Measurements from ENCODE around the gene CFAP221. TPM values are rescaled to one million over a fixed set of nuclear protein-coding genes. Genes with fewer than 3 reads are reported as not detected.
A peak's percentile ranks its signal among the peaks of the same experiment; 100 is the strongest.

The CFAP221 gene
- total RNA-seq, 2 donors from 2014 or later: 0.56 TPM; not detected in 1

DNA sequence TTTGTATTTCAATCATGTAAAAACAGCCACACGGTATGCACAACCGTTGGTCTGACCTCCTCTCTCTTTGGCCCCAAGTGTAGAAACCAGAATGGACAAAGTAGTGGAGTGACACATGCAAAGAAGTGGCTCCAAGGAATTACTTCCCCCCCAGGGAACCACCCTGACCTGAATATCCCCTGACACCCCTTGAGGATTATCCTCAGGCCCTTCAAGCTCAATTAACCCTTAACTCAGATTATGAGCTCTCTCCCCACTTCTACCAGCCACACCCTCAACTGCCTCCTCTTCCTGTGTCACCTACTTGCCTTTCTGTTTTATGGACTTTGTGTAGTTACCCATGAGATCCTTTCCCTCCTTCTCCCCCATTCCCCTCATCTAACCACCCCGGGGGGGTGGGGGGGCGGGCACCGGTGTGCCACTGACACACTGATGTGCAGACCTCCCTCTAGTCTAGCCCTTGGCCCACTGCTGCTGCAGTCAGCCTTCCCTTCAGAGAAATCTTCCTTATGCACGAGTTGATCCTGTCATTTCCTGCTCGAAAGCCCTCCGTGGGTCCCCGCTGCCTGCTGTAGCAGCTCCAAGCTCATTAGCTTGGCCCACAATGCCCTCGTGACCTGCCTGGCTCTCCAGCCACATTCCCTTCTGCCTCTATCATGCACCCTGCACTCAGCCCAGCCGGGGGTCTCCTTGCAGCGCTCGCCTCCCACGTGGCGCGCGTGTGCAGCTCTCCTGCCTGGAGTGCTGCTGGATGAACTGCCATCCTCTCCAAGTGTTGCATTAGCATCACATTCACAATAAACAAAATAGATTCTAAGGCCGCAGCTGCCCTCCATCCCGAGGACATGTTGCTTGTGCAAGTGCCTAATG is 94.7 kb downstream of the CFAP221 start:
- Histone ChIP-seq H3K36me3 (no peaks in the 10 kb centered on the region), H3K27ac (no peak overlapping the region), H3K9me3 (no peaks in the 10 kb centered on the region), H3K27me3 (replicated peaks; ENCODE audit: insufficient read depth) (no peaks in the 10 kb centered on the region), H3K4me3 (no peak overlapping the region), H3K4me1 (ENCODE audit: control insufficient read depth in 1 of 2, low read depth in 2 of 2) (no peaks in the 10 kb centered on the region)
- no peak for ATAC-seq (ENCODE audit: insufficient number of reproducible peaks, low FRiP score, low read depth)
- TF ChIP-seq, protein P1, sequence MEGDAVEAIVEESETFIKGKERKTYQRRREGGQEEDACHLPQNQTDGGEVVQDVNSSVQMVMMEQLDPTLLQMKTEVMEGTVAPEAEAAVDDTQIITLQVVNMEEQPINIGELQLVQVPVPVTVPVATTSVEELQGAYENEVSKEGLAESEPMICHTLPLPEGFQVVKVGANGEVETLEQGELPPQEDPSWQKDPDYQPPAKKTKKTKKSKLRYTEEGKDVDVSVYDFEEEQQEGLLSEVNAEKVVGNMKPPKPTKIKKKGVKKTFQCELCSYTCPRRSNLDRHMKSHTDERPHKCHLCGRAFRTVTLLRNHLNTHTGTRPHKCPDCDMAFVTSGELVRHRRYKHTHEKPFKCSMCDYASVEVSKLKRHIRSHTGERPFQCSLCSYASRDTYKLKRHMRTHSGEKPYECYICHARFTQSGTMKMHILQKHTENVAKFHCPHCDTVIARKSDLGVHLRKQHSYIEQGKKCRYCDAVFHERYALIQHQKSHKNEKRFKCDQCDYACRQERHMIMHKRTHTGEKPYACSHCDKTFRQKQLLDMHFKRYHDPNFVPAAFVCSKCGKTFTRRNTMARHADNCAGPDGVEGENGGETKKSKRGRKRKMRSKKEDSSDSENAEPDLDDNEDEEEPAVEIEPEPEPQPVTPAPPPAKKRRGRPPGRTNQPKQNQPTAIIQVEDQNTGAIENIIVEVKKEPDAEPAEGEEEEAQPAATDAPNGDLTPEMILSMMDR (IDR thresholded peaks at IDR 0.05): no peak
- no peak for DNase-seq (ENCODE audit: low spot score)

DNA sequence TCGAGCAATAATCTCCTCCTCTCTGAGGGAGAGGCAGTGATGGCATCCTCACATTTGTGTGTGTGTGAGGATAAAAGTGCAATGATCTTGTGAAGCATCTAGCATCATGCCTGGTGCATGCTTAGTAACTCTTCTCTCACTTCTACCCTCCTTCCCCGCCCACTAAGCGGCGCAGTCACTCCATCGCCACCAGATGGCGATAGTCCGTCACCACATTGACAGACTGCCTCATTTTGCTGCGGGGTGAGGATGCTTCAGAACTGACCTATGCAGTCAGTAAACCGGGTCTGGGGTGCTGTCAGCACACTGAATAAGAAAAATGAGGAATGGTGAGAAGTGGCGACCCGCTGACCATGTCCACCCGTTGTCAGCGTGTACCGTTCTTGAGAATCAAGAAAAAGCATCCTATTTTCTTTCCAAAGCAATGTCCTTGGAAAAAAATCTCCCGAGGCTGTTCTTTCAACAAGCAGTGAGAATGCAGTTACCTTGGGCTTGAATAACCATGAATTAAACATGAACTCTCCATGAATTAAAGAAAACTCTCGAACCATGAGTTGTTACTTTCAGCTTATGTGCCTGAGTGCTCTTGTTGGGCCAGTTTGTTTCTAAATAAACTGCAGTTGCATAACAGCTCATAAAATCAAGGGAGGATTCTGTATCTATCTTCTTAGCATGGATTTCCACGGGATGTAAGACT is 97.5 kb downstream of the CFAP221 start:
- H3K9me3 ChIP-seq: no peaks in the 10 kb centered on the region
- TF ChIP-seq, protein P1 (IDR thresholded peaks at IDR 0.05): peak; percentile 90
- H3K4me3 ChIP-seq: no peak overlapping the region
- no peak overlapping the region for H3K27ac ChIP-seq
- H3K36me3 ChIP-seq: no peaks in the 10 kb centered on the region
- ATAC-seq (ENCODE audit: insufficient number of reproducible peaks, low FRiP score, low read depth) (peak; percentile 79), DNase-seq (ENCODE audit: low spot score) (peak; percentile 31)
- peaks cover 3 to 9% of the 10 kb centered on the region in 2 donors for H3K4me1 ChIP-seq (ENCODE audit: control insufficient read depth in 1 of 2, low read depth in 2 of 2)
- no peaks in the 10 kb centered on the region for H3K27me3 ChIP-seq (replicated peaks; ENCODE audit: insufficient read depth)

- Histone ChIP-seq H3K9me3 (no peaks in the 10 kb centered on the region), H3K36me3 (no peaks in the 10 kb centered on the region), H3K4me3 (no peak overlapping the region), H3K27ac (no peak overlapping the region), H3K4me1 (ENCODE audit: control insufficient read depth in 1 of 2, low read depth in 2 of 2) (peaks cover 6 to 27% of the 10 kb centered on the region in 2 donors), H3K27me3 (replicated peaks; ENCODE audit: insufficient read depth) (no peaks in the 10 kb centered on the region)
- no peak for DNase-seq (ENCODE audit: low spot score)
- TF ChIP-seq, protein P1 (IDR thresholded peaks at IDR 0.05): no peak
- ATAC-seq (ENCODE audit: insufficient number of reproducible peaks, low FRiP score, low read depth): no peak
Observed at GRCh38 chr2:119644186-119644585, 99.9 kb downstream of the CFAP221 start.

DNA sequence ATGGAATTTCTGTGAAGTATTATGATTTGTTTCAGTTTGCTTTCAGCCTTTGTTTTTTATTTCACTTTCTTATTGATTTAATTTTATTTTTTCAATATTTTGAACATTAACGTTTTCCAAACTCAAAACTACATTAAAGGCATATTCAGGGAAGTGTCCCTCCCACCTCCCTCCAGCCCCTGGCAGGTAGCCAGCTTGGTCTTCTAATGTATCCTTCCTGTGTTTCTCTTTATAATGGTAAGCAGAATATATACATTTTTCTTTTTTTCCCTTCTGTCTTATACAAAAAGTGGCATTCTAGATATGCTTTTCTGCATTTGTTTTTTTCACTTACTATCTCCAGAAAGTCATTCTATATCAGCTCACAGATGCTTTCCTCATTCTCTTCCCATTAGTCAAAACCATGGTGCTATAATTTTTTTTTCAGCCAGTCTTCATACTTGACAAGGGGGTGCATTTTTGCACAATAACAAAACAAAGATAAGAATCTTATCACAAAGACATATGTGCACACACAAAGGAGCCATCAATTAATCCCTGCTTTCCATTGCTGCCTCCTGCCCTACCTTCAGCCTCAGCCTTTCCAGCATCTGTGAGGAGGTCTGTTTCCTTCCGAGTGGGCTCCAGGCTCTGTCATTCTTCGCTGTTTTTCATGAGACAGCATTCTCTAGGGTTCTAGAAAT is 101.1 kb downstream of the CFAP221 start:
- peak overlapping the region in 1 of 2 donors; percentile 16 for H3K27ac ChIP-seq
- H3K4me3 ChIP-seq: no peak overlapping the region
- H3K9me3 ChIP-seq: no peaks in the 10 kb centered on the region
- peaks cover 6 to 27% of the 10 kb centered on the region in 2 donors for H3K4me1 ChIP-seq (ENCODE audit: control insufficient read depth in 1 of 2, low read depth in 2 of 2)
- ATAC-seq (ENCODE audit: insufficient number of reproducible peaks, low FRiP score, low read depth): no peak
- DNase-seq (ENCODE audit: low spot score): no peak
- TF ChIP-seq, protein P1 (IDR thresholded peaks at IDR 0.05): no peak
- H3K27me3 ChIP-seq (replicated peaks; ENCODE audit: insufficient read depth): no peaks in the 10 kb centered on the region
- no peaks in the 10 kb centered on the region for H3K36me3 ChIP-seq

DNA sequence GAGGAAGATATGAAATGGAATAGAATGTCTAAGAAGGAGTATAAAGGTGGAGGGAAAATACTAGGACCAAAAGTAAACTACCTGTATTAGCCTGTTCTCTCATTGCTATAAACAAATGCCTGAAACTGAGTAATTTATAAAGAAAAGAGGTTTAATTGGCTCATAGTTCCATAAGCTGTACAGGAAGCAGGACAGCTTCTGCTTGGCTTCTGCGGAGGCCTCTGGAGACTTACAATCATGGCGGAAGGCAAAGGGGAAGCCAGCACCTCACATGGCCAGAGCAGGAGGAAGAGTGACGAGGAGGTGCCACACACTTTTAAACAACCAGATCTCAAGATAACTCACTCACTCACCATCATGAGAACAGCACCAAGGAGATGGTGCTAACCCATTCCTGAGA is 101.9 kb downstream of the CFAP221 start:
- Histone ChIP-seq H3K4me3 (no peak overlapping the region), H3K27ac (peak overlapping the region in 1 of 2 donors; percentile 16), H3K9me3 (no peaks in the 10 kb centered on the region), H3K27me3 (replicated peaks; ENCODE audit: insufficient read depth) (no peaks in the 10 kb centered on the region), H3K4me1 (ENCODE audit: control insufficient read depth in 1 of 2, low read depth in 2 of 2) (peaks cover 6 to 27% of the 10 kb centered on the region in 2 donors), H3K36me3 (no peaks in the 10 kb centered on the region)
- DNase-seq (ENCODE audit: low spot score) (no peak), ATAC-seq (ENCODE audit: insufficient number of reproducible peaks, low FRiP score, low read depth) (no peak)
- TF ChIP-seq, protein P1 (IDR thresholded peaks at IDR 0.05): no peak
